HepG2 (cell line): Measurements from ENCODE around the gene SKI. TPM values are rescaled to one million over a fixed set of nuclear protein-coding genes. Genes with fewer than 3 reads are reported as not detected.
A peak's percentile ranks its signal among the peaks of the same experiment; 100 is the strongest.

Experiments used
- AHDC1 ChIP-seq: sonication (generic); formaldehyde crosslinking; IDR thresholded peaks from 2 replicates; pipeline ENCODE4 v1.5.1; 2020; ENCODE audit warnings: mild to moderate bottlenecking, missing genetic modification reagents, borderline replicate concordance
- ARHGAP35 ChIP-seq: sonication (generic); formaldehyde crosslinking; IDR thresholded peaks from 2 replicates; pipeline ENCODE4 v1.9.0; 2022; ENCODE audit warnings: mild to moderate bottlenecking, inconsistent platforms, moderate library complexity, missing genetic modification reagents, borderline replicate concordance
- ETV6 ChIP-seq: sonication (generic); formaldehyde crosslinking; conservative IDR thresholded peaks from 2 replicates; pipeline ENCODE4 v1.4.0; 2020; ENCODE audit warnings: missing genetic modification reagents
- FUBP1 ChIP-seq: sonication (generic); formaldehyde crosslinking; IDR thresholded peaks from 2 replicates; pipeline ENCODE4 v1.5.1; 2020; ENCODE audit warnings: missing genetic modification reagents, mild to moderate bottlenecking, borderline replicate concordance
- MED13 ChIP-seq: sonication (generic); formaldehyde crosslinking; IDR thresholded peaks from 2 replicates; pipeline ENCODE4 v1.5.0; 2020; ENCODE audit warnings: missing genetic modification reagents
- POLR2AphosphoS5 ChIP-seq: IDR thresholded peaks from 2 replicates; pipeline ENCODE4 v1.6.1; 2012; ENCODE audit warnings: low read depth, low read length
- SNAI1 ChIP-seq: sonication (generic); formaldehyde crosslinking; IDR thresholded peaks from 2 replicates; pipeline ENCODE4 v1.5.0; 2020; ENCODE audit warnings: mild to moderate bottlenecking, missing genetic modification reagents, borderline replicate concordance
- ZBTB7B ChIP-seq: sonication (generic); formaldehyde crosslinking; IDR thresholded peaks from 2 replicates; pipeline ENCODE4 v1.4.0; 2020; ENCODE audit warnings: missing genetic modification reagents
- ZFX ChIP-seq: sonication (generic); formaldehyde crosslinking; IDR thresholded peaks from 2 replicates; pipeline ENCODE4 v1.4.0; 2020; ENCODE audit warnings: mild to moderate bottlenecking, low read depth, missing genetic modification reagents, moderate library complexity
- ZNF282 ChIP-seq: fragments of 450-650 bp; IDR thresholded peaks from 2 replicates; pipeline ENCODE4 v1.6.1; 2018; ENCODE audit not compliant: partially characterized antibody
- ZNF512 ChIP-seq: sonication (generic); formaldehyde crosslinking; IDR thresholded peaks from 2 replicates; pipeline ENCODE4 v1.4.0; 2020; ENCODE audit warnings: mild to moderate bottlenecking, missing genetic modification reagents
- ZNF557 ChIP-seq: sonication (generic); formaldehyde crosslinking; IDR thresholded peaks from 2 replicates; pipeline ENCODE4 v1.4.0; 2020; ENCODE audit warnings: missing genetic modification reagents
- ZNF672 ChIP-seq: sonication (generic); formaldehyde crosslinking; IDR thresholded peaks from 2 replicates; pipeline ENCODE4 v1.8.1; 2022; ENCODE audit warnings: missing genetic modification reagents
- ZNF724P ChIP-seq: sonication (generic); formaldehyde crosslinking; IDR thresholded peaks from 2 replicates; pipeline ENCODE4 v1.8.0; 2022; ENCODE audit warnings: missing genetic modification reagents, borderline replicate concordance
- ZNF83 ChIP-seq: sonication (generic); formaldehyde crosslinking; IDR thresholded peaks from 2 replicates; pipeline ENCODE4 v1.4.0; 2020; ENCODE audit warnings: missing genetic modification reagents, mild to moderate bottlenecking, borderline replicate concordance
- ZSCAN9 ChIP-seq: IDR thresholded peaks from 2 replicates; pipeline ENCODE4 v1.6.1; 2016; ENCODE audit warnings: borderline replicate concordance
- polyA plus RNA-seq, 8 experiments: library from polyadenylated mRNA; depleted of rRNA in 3 of 8; stranded (reverse) in 7 of 8; unstranded in 1 of 8; fragments of >200 nt; fragmentation: Illumina TruSeq in 4 of 8; extraction: Trizol in 4 of 8; gene quantifications; 2 replicates each; pipeline versions ENCODE4 v1.2.1 to v1.2.3, GENCODE V29; 2011 to 2016; ENCODE audit warnings: low read depth in 4 of 8, missing spikeins in 1 of 8, mixed read lengths in 1 of 8; ENCODE audit not compliant: insufficient read depth in 1 of 8
- total RNA-seq, 5 experiments: library from RNA; depleted of rRNA; stranded (reverse); fragments of >200 nt; fragmentation: Illumina TruSeq; extraction: Trizol; gene quantifications; 2 replicates each; pipeline ENCODE4 v1.2.3, GENCODE V29; 2016; ENCODE audit warnings: low read depth in 1 of 5
- TF ChIP-seq, protein P1 (sequence below): sonication (generic); formaldehyde crosslinking; IDR thresholded peaks from 2 replicates; pipeline ENCODE4 v1.9.0; 2021; ENCODE audit warnings: missing genetic modification reagents, mild to moderate bottlenecking, borderline replicate concordance
- TF ChIP-seq, protein P2 (sequence below): IDR thresholded peaks from 2 replicates; pipeline ENCODE4 v1.6.1; 2012; ENCODE audit warnings: inconsistent platforms

The SKI gene
- total and polyA plus RNA-seq, 2 of the 13 experiments (the other 11 are each of a cell fraction or from before 2014, with no cell fraction given), result 4.7 to 6.9 TPM

- TF ChIP-seq ZNF512 (CRISPR knock-in tag), result no peak
- peak; percentile 94 for TF ChIP-seq ZFX
- no peak for TF ChIP-seq FUBP1 (CRISPR knock-in tag)
- no peak for TF ChIP-seq ZNF557 (CRISPR knock-in tag)
- no peak for TF ChIP-seq AHDC1 (CRISPR knock-in tag)
- TF ChIP-seq ZSCAN9 (CRISPR knock-in tag), result no peak
- no peak for TF ChIP-seq ZNF724P
- peak; percentile 80; the same call in 1 of the 2 replicates for TF ChIP-seq MED13 (CRISPR knock-in tag)
- TF ChIP-seq ZBTB7B (CRISPR knock-in tag), result peak; percentile 83; the same call in 1 of the 2 replicates
- no peak for TF ChIP-seq ARHGAP35 (CRISPR knock-in tag)
- TF ChIP-seq ZNF282, result no peak
- no peak; the same call in 1 of the 2 replicates for TF ChIP-seq ZNF83
- TF ChIP-seq, protein P1, sequence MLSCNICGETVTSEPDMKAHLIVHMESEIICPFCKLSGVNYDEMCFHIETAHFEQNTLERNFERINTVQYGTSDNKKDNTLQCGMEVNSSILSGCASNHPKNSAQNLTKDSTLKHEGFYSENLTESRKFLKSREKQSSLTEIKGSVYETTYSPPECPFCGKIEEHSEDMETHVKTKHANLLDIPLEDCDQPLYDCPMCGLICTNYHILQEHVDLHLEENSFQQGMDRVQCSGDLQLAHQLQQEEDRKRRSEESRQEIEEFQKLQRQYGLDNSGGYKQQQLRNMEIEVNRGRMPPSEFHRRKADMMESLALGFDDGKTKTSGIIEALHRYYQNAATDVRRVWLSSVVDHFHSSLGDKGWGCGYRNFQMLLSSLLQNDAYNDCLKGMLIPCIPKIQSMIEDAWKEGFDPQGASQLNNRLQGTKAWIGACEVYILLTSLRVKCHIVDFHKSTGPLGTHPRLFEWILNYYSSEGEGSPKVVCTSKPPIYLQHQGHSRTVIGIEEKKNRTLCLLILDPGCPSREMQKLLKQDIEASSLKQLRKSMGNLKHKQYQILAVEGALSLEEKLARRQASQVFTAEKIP (CRISPR knock-in tag), result no peak
- TF ChIP-seq POLR2AphosphoS5, result no peak; the same call in 1 of the 2 replicates
- TF ChIP-seq ETV6 (CRISPR knock-in tag), result peak; percentile 28; the same call in 1 of the 2 replicates
- TF ChIP-seq SNAI1 (CRISPR knock-in tag), result peak; percentile 82
- TF ChIP-seq, protein P2, sequence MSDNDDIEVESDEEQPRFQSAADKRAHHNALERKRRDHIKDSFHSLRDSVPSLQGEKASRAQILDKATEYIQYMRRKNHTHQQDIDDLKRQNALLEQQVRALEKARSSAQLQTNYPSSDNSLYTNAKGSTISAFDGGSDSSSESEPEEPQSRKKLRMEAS, result peak; percentile 74
- no peak for TF ChIP-seq ZNF672 (CRISPR knock-in tag)
Measured at GRCh38 chr1:2233997-2234761, 6.1 kb downstream of the SKI start (continued).
